Progenitor cell of endocrine pancreas (in vitro differentiated cells): Measurements from ENCODE around the gene ZFPM1. TPM values are rescaled to one million over a fixed set of nuclear protein-coding genes. Genes with fewer than 3 reads are reported as not detected.
"Not testable (repeated sequence)": the region's sequence is repeated elsewhere in the genome, so short reads cannot be mapped to it uniquely, and the experiment has no call there.

Experiments used
- DNase-seq: peaks from one replicate; pipeline ENCODE4 v3.0.0; 2021; ENCODE audit warnings: low spot score; ENCODE audit not compliant: unreplicated experiment
- H3K27ac Mint-ChIP-seq: 2 replicates; pipeline ENCODE4 v1.8.0; 2021; ENCODE audit warnings: mild to moderate bottlenecking, moderate library complexity, mixed read lengths
- H3K27me3 Mint-ChIP-seq: 2 replicates; pipeline ENCODE4 v1.8.0; 2021; ENCODE audit warnings: mixed read lengths
- H3K36me3 Mint-ChIP-seq: 2 replicates; pipeline ENCODE4 v1.8.0; 2022; ENCODE audit warnings: mixed read lengths; ENCODE audit not compliant: insufficient read depth
- H3K4me1 Mint-ChIP-seq: 2 replicates; pipeline ENCODE4 v1.8.0; 2021; ENCODE audit warnings: low read depth, mixed read lengths
- H3K4me3 Mint-ChIP-seq: 2 replicates; pipeline ENCODE4 v1.8.0; 2021; ENCODE audit warnings: low read depth, mild to moderate bottlenecking, moderate library complexity, mixed read lengths
- H3K9me3 Mint-ChIP-seq: 2 replicates; pipeline ENCODE4 v1.8.0; 2021; ENCODE audit warnings: low read depth, mixed read lengths
- CTCF ChIP-seq: fragments of 200-600 bp; sonication (generic); IDR thresholded peaks from one replicate; pipeline ENCODE4 v1.5.0; 2021; ENCODE audit warnings: antibody characterized with exemption, mild to moderate bottlenecking; ENCODE audit not compliant: unreplicated experiment
- total RNA-seq: library from RNA; stranded (reverse); gene quantifications from 2 replicates; pipeline ENCODE4 v1.2.1, GENCODE V29; 2021

The ZFPM1 gene
- total RNA-seq, 1 donor from 2014 or later: 90.6 TPM

- TF ChIP-seq CTCF: peak; percentile 26
- H3K36me3 Mint-ChIP-seq: no peaks in the 10 kb centered on the region
Observed at GRCh38 chr16:88406096-88407041, 46.7 kb upstream of the ZFPM1 start.

GRCh38 chr16:88407042-88407420, 46.0 kb upstream of the ZFPM1 start:
- peak overlapping the region; percentile 73 for H3K27ac Mint-ChIP-seq

More at GRCh38 chr16:88406096-88407041, 46.7 kb upstream of the ZFPM1 start:
- DNase-seq: no peak
- Mint-ChIP-seq H3K27ac (peak overlapping the region; percentile 73), H3K4me3 (no peak overlapping the region), H3K27me3 (peaks cover 22% of the 10 kb centered on the region), H3K9me3 (no peaks in the 10 kb centered on the region), H3K4me1 (no peaks in the 10 kb centered on the region)

GRCh38 chr16:88407807-88408206, 45.3 kb upstream of the ZFPM1 start:
- no peaks in the 10 kb centered on the region for H3K36me3 Mint-ChIP-seq
- no peaks in the 10 kb centered on the region for H3K9me3 Mint-ChIP-seq
- H3K4me3 Mint-ChIP-seq: no peak overlapping the region
- no peak for DNase-seq
- H3K4me1 Mint-ChIP-seq: no peaks in the 10 kb centered on the region
- H3K27ac Mint-ChIP-seq: no peak overlapping the region
- peaks cover 19% of the 10 kb centered on the region for H3K27me3 Mint-ChIP-seq
- TF ChIP-seq CTCF: no peak

More at GRCh38 chr16:88407042-88407420, 46.0 kb upstream of the ZFPM1 start:
- H3K27me3 Mint-ChIP-seq: peaks cover 19% of the 10 kb centered on the region
- no peaks in the 10 kb centered on the region for H3K36me3 Mint-ChIP-seq
- DNase-seq: no peak
- H3K4me1 Mint-ChIP-seq: no peaks in the 10 kb centered on the region
- no peak overlapping the region for H3K4me3 Mint-ChIP-seq
- H3K9me3 Mint-ChIP-seq: no peaks in the 10 kb centered on the region
- TF ChIP-seq CTCF: no peak

GRCh38 chr16:88408561-88409142, 44.4 kb upstream of the ZFPM1 start:
- Mint-ChIP-seq H3K27me3 (peaks cover 16% of the 10 kb centered on the region), H3K4me1 (no peaks in the 10 kb centered on the region), H3K4me3 (no peak overlapping the region), H3K9me3 (no peaks in the 10 kb centered on the region), H3K27ac (no peak overlapping the region), H3K36me3 (no peaks in the 10 kb centered on the region)
- TF ChIP-seq CTCF: no peak
- no peak for DNase-seq

GRCh38 chr16:88409296-88410065, 43.6 kb upstream of the ZFPM1 start:
- H3K9me3 Mint-ChIP-seq: no peaks in the 10 kb centered on the region
- DNase-seq: no peak
- no peaks in the 10 kb centered on the region for H3K4me1 Mint-ChIP-seq

GRCh38 chr16:88410297-88410968, 42.6 kb upstream of the ZFPM1 start:
- H3K27me3 Mint-ChIP-seq, H3K27ac Mint-ChIP-seq, H3K36me3 Mint-ChIP-seq, H3K4me3 Mint-ChIP-seq, H3K4me1 Mint-ChIP-seq, H3K9me3 Mint-ChIP-seq, DNase-seq: not testable (repeated sequence)

More at GRCh38 chr16:88409296-88410065, 43.6 kb upstream of the ZFPM1 start:
- H3K27me3 Mint-ChIP-seq: peaks cover 13% of the 10 kb centered on the region
- H3K36me3 Mint-ChIP-seq: no peaks in the 10 kb centered on the region
- H3K4me3 Mint-ChIP-seq: no peak overlapping the region
- H3K27ac Mint-ChIP-seq: no peak overlapping the region
- no peak for TF ChIP-seq CTCF
